ENCODE data around the gene TP53BP1. TPM values are rescaled to one million over a fixed set of nuclear protein-coding genes. Genes with fewer than 3 reads are reported as not detected.

Gene TP53BP1
- total RNA-seq, 1 experiment from 2014 or later = 25.9 TPM

- peak; percentile 9 for DNase-seq (ENCODE audit: low read depth, low spot score)
- in situ Hi-C loops (cut with HindIII; ENCODE audit: low pct_unique_long_range_greater_than_20kb, low sequenced_read_pairs) = no loop called here
Measured at GRCh38 chr15:43508991-43509659, 16.2 kb upstream of the TP53BP1 start.

- in situ Hi-C loops (cut with HindIII; ENCODE audit: low pct_unique_long_range_greater_than_20kb, low sequenced_read_pairs) = no loop called here
Measured at GRCh38 chr15:43508421-43508820, 15.5 kb upstream of the TP53BP1 start.

GRCh38 chr15:43505738-43506137, 12.8 kb upstream of the TP53BP1 start:
- in situ Hi-C loops (cut with HindIII; ENCODE audit: low pct_unique_long_range_greater_than_20kb, low sequenced_read_pairs) = no loop called here

More at GRCh38 chr15:43508421-43508820, 15.5 kb upstream of the TP53BP1 start:
- DNase-seq (ENCODE audit: low read depth, low spot score) = no peak

GRCh38 chr15:43499635-43500034, 6.7 kb upstream of the TP53BP1 start:
- in situ Hi-C loops (cut with HindIII; ENCODE audit: low pct_unique_long_range_greater_than_20kb, low sequenced_read_pairs) = no loop called here
- DNase-seq (ENCODE audit: low read depth, low spot score) = no peak

More at GRCh38 chr15:43505738-43506137, 12.8 kb upstream of the TP53BP1 start:
- no peak for DNase-seq (ENCODE audit: low read depth, low spot score)

GRCh38 chr15:43498990-43499389, 6.0 kb upstream of the TP53BP1 start:
- in situ Hi-C loops (cut with HindIII; ENCODE audit: low pct_unique_long_range_greater_than_20kb, low sequenced_read_pairs) = no loop called here
- DNase-seq (ENCODE audit: low read depth, low spot score) = peak; percentile 31

- no peak for DNase-seq (ENCODE audit: low read depth, low spot score)
- in situ Hi-C loops (cut with HindIII; ENCODE audit: low pct_unique_long_range_greater_than_20kb, low sequenced_read_pairs) = no loop called here
Measured at GRCh38 chr15:43493703-43494472, 932 bp upstream of the TP53BP1 start.

GRCh38 chr15:43492266-43492665, 690 bp downstream of the TP53BP1 start:
- in situ Hi-C loops (cut with HindIII; ENCODE audit: low pct_unique_long_range_greater_than_20kb, low sequenced_read_pairs) = no loop called here
- DNase-seq (ENCODE audit: low read depth, low spot score) = no peak

- in situ Hi-C loops (cut with HindIII; ENCODE audit: low pct_unique_long_range_greater_than_20kb, low sequenced_read_pairs) = no loop called here
- no peak for DNase-seq (ENCODE audit: low read depth, low spot score)
Measured at GRCh38 chr15:43489191-43489590, 3.8 kb downstream of the TP53BP1 start.

GRCh38 chr15:43488790-43489189, 4.2 kb downstream of the TP53BP1 start:
- in situ Hi-C loops (cut with HindIII; ENCODE audit: low pct_unique_long_range_greater_than_20kb, low sequenced_read_pairs) = no loop called here
- DNase-seq (ENCODE audit: low read depth, low spot score) = no peak

GRCh38 chr15:43487271-43487895, 5.6 kb downstream of the TP53BP1 start:
- no peak for DNase-seq (ENCODE audit: low read depth, low spot score)
- in situ Hi-C loops (cut with HindIII; ENCODE audit: low pct_unique_long_range_greater_than_20kb, low sequenced_read_pairs) = no loop called here

GRCh38 chr15:43484455-43484854, 8.5 kb downstream of the TP53BP1 start:
- DNase-seq (ENCODE audit: low read depth, low spot score) = no peak
- in situ Hi-C loops (cut with HindIII; ENCODE audit: low pct_unique_long_range_greater_than_20kb, low sequenced_read_pairs) = no loop called here

GRCh38 chr15:43483297-43484128, 9.4 kb downstream of the TP53BP1 start:
- in situ Hi-C loops (cut with HindIII; ENCODE audit: low pct_unique_long_range_greater_than_20kb, low sequenced_read_pairs) = no loop called here

GRCh38 chr15:43473885-43474284, 19.1 kb downstream of the TP53BP1 start:
- in situ Hi-C loops (cut with HindIII; ENCODE audit: low pct_unique_long_range_greater_than_20kb, low sequenced_read_pairs) = no loop called here
- no peak for DNase-seq (ENCODE audit: low read depth, low spot score)

More at GRCh38 chr15:43483297-43484128, 9.4 kb downstream of the TP53BP1 start:
- DNase-seq (ENCODE audit: low read depth, low spot score) = peak; percentile 50

GRCh38 chr15:43471975-43472374, 21.0 kb downstream of the TP53BP1 start:
- DNase-seq (ENCODE audit: low read depth, low spot score) = no peak
- in situ Hi-C loops (cut with HindIII; ENCODE audit: low pct_unique_long_range_greater_than_20kb, low sequenced_read_pairs) = no loop called here

GRCh38 chr15:43469867-43470266, 23.1 kb downstream of the TP53BP1 start:
- in situ Hi-C loops (cut with HindIII; ENCODE audit: low pct_unique_long_range_greater_than_20kb, low sequenced_read_pairs) = no loop called here
- no peak for DNase-seq (ENCODE audit: low read depth, low spot score)

GRCh38 chr15:43465100-43465499, 27.9 kb downstream of the TP53BP1 start:
- peak; percentile 6 for DNase-seq (ENCODE audit: low read depth, low spot score)
- in situ Hi-C loops (cut with HindIII; ENCODE audit: low pct_unique_long_range_greater_than_20kb, low sequenced_read_pairs) = no loop called here

GRCh38 chr15:43463998-43464397, 29.0 kb downstream of the TP53BP1 start:
- no peak for DNase-seq (ENCODE audit: low read depth, low spot score)
- in situ Hi-C loops (cut with HindIII; ENCODE audit: low pct_unique_long_range_greater_than_20kb, low sequenced_read_pairs) = no loop called here

GRCh38 chr15:43463507-43463906, 29.4 kb downstream of the TP53BP1 start:
- DNase-seq (ENCODE audit: low read depth, low spot score) = no peak
- in situ Hi-C loops (cut with HindIII; ENCODE audit: low pct_unique_long_range_greater_than_20kb, low sequenced_read_pairs) = no loop called here

Data from SK-MEL-5 (cell line).